A673 (cell line): Measurements from ENCODE around the gene IGSF6. TPM values are rescaled to one million over a fixed set of nuclear protein-coding genes. Genes with fewer than 3 reads are reported as not detected.
"Not testable (repeated sequence)": the region's sequence is repeated elsewhere in the genome, so short reads cannot be mapped to it uniquely, and the experiment has no call there.

ENCODE experiments used
- BruUV-seq: library from RNA; stranded (reverse); fragments of 400-500 nt; replicated peaks from 2 replicates; lab custom pipeline; 2021; lab: Mats Ljungman, UMichigan
- CTCF ChIA-PET: fragments of 300-600 bp; sonication (Branson Sonifier 250); formaldehyde crosslinking; loops from one replicate; lab custom pipeline; 2022; ENCODE audit warnings: antibody characterized with exemption; lab: Charles Lee
- POLR2A ChIA-PET: fragments of 300-600 bp; sonication (Branson Sonifier 250); formaldehyde crosslinking; loops from one replicate; lab custom pipeline; 2022; ENCODE audit warnings: antibody characterized with exemption; ENCODE audit not compliant: low non-redundant PET; lab: Charles Lee
- DNase-seq: peaks from one replicate; pipeline ENCODE4 v3.0.0-alpha.2; 2015; ENCODE audit warnings: low spot score
- H3K27ac ChIP-seq: fragments of 200-600 bp; sonication (generic); 2 replicates; pipeline ENCODE4 v1.5.1; 2016; ENCODE audit warnings: mixed run types, low read depth, mild to moderate bottlenecking, mixed read lengths, antibody characterized with exemption, low read length; ENCODE audit not compliant: poor library complexity, severe bottlenecking
- H3K27me3 ChIP-seq: fragments of 200-600 bp; sonication (generic); replicated peaks from 2 replicates; pipeline ENCODE4 v1.6.1; 2017; ENCODE audit warnings: mixed run types, low read depth, mild to moderate bottlenecking, mixed read lengths, antibody characterized with exemption, low read length; ENCODE audit not compliant: insufficient read depth, poor library complexity
- H3K36me3 ChIP-seq: fragments of 200-600 bp; sonication (generic); 2 replicates; pipeline ENCODE4 v1.6.1; 2016; ENCODE audit warnings: mixed run types, mild to moderate bottlenecking, mixed read lengths, antibody characterized with exemption, low read length; ENCODE audit not compliant: insufficient read depth, poor library complexity, severe bottlenecking
- H3K4me1 ChIP-seq: fragments of 200-600 bp; sonication (generic); 2 replicates; pipeline ENCODE4 v1.6.1; 2017; ENCODE audit warnings: mixed run types, mild to moderate bottlenecking, mixed read lengths, antibody characterized with exemption, low read length; ENCODE audit not compliant: insufficient read depth, poor library complexity, severe bottlenecking
- H3K4me3 ChIP-seq: fragments of 200-600 bp; sonication (generic); 2 replicates; pipeline ENCODE4 v1.5.1; 2016; ENCODE audit warnings: low read depth, mixed run types, mild to moderate bottlenecking, mixed read lengths, low read length; ENCODE audit not compliant: poor library complexity, severe bottlenecking
- H3K9me3 ChIP-seq: fragments of 200-600 bp; sonication (generic); 2 replicates; pipeline ENCODE4 v1.6.1; 2016; ENCODE audit warnings: mixed run types, low read depth, mild to moderate bottlenecking, mixed read lengths, antibody characterized with exemption, low read length; ENCODE audit not compliant: poor library complexity, severe bottlenecking
- CTCF ChIP-seq: fragments of 300-800, 200-600 bp; sonication (generic); conservative IDR thresholded peaks from 2 replicates; pipeline ENCODE4 v1.5.1; 2017; ENCODE audit warnings: low read depth, mild to moderate bottlenecking, antibody characterized with exemption, low read length, moderate library complexity, mixed read lengths
- EZH2 ChIP-seq: fragments of 200-600 bp; sonication (generic); IDR thresholded peaks from 2 replicates; pipeline ENCODE4 v1.6.1; 2017; ENCODE audit warnings: borderline replicate concordance, low read depth, mild to moderate bottlenecking, mixed read lengths, antibody characterized with exemption, low read length; ENCODE audit not compliant: poor library complexity, severe bottlenecking
- intact Hi-C: fragments of 100-400 bp; cut with micrococcal nuclease; formaldehyde crosslinking; loops from one replicate; pipeline ENCODE4 v1.10.0; 2022; ENCODE audit not compliant: unreplicated experiment
- total RNA-seq: library from RNA; stranded (reverse); gene quantifications from 2 replicates; pipeline ENCODE4 v1.2.3, GENCODE V29; 2021

IGSF6 gene
- total RNA-seq, 1 experiment from 2014 or later: not detected

GRCh38 chr16:21638573-21638975, 13.8 kb downstream of the IGSF6 start:
- POLR2A ChIA-PET: no interaction called here
- peaks cover 3% of the 10 kb centered on the region for H3K36me3 ChIP-seq
- no peak overlapping the region for H3K4me3 ChIP-seq
- peaks cover 13% of the 10 kb centered on the region for H3K4me1 ChIP-seq
- BruUV-seq: no TSS peak
- no peak for DNase-seq
- H3K9me3 ChIP-seq: no peaks in the 10 kb centered on the region
- H3K27me3 ChIP-seq: no peaks in the 10 kb centered on the region
- no peak overlapping the region for H3K27ac ChIP-seq
- CTCF ChIA-PET: interaction anchor here (0.6 kb wide), 1 partner anchor 55 kb away, joined by 3 read pairs; no protein-coding TSS in a partner anchor
- intact Hi-C loops: no loop called here
- TF ChIP-seq CTCF (no peak), EZH2 (no peak)

GRCh38 chr16:21637032-21637968, 15.1 kb downstream of the IGSF6 start:
- H3K9me3 ChIP-seq: no peaks in the 10 kb centered on the region
- TF ChIP-seq EZH2 (no peak), CTCF (no peak)
- DNase-seq: no peak
- ChIA-PET POLR2A (no interaction called here), CTCF (no interaction called here)
- no TSS peak for BruUV-seq
- no peak overlapping the region for H3K4me3 ChIP-seq
- H3K4me1 ChIP-seq: peaks cover 4% of the 10 kb centered on the region
- H3K36me3 ChIP-seq: no peaks in the 10 kb centered on the region
- H3K27ac ChIP-seq: no peak overlapping the region
- intact Hi-C loops: no loop called here
- no peaks in the 10 kb centered on the region for H3K27me3 ChIP-seq

GRCh38 chr16:21635694-21636093, 16.7 kb downstream of the IGSF6 start:
- BruUV-seq, CTCF ChIA-PET, DNase-seq, H3K4me3 ChIP-seq, H3K9me3 ChIP-seq, H3K27ac ChIP-seq, H3K36me3 ChIP-seq, intact Hi-C loops, H3K27me3 ChIP-seq, H3K4me1 ChIP-seq: not testable (repeated sequence)
- POLR2A ChIA-PET: interaction anchor here (0.6 kb wide), 1 partner anchor 115 kb away, joined by 3 read pairs; no protein-coding TSS in a partner anchor
